ENCODE measurements around the gene REXO5.

REXO5 gene

DNA sequence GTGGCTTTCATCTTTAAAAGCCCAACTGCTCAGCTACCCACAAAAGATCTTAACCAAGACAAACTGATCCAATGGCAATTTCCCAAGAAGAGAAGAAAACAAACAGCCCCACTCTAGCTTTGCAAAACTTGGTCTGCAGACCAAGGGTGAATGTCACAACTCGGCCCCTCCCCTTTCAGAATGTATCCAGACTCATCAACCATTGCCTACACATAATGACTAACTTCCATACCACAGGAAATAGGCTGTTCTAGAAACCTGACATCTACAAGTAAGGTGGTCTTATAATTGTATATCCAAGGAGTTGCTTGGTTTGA lies 77.9 kb downstream of the REXO5 start:
- no peak for TF ChIP-seq CTCF (conservative IDR thresholded peaks at IDR 0.05; ENCODE audit: low read depth, low read length)
- H3K27ac ChIP-seq = no peak overlapping the region
- H3K79me2 ChIP-seq (ENCODE audit: insufficient read depth, low read depth) = no peaks in the 10 kb centered on the region
- H3K4me1 ChIP-seq (ENCODE audit: low read depth, poor library complexity, severe bottlenecking) = no peaks in the 10 kb centered on the region
- H4K20me1 ChIP-seq (ENCODE audit: insufficient read depth) = no peaks in the 10 kb centered on the region
- no peak overlapping the region for H3K4me2 ChIP-seq
- no peak overlapping the region for H3K9ac ChIP-seq
- H3K27me3 ChIP-seq (ENCODE audit: insufficient read depth, low read depth) = no peaks in the 10 kb centered on the region
- no peaks in the 10 kb centered on the region for H3K36me3 ChIP-seq (ENCODE audit: insufficient read depth)
- H3K4me3 ChIP-seq (IDR thresholded peaks at IDR 0.05; ENCODE audit: insufficient read depth, low read depth, low read length) = no peak overlapping the region
- no peak overlapping the region for H2AFZ ChIP-seq (ENCODE audit: low read depth)

GRCh38 chr16:20886320-20886719 lies 80.0 kb downstream of the REXO5 start:
- no peaks in the 10 kb centered on the region for H3K79me2 ChIP-seq (ENCODE audit: insufficient read depth, low read depth)
- no peaks in the 10 kb centered on the region for H4K20me1 ChIP-seq (ENCODE audit: insufficient read depth)

DNA sequence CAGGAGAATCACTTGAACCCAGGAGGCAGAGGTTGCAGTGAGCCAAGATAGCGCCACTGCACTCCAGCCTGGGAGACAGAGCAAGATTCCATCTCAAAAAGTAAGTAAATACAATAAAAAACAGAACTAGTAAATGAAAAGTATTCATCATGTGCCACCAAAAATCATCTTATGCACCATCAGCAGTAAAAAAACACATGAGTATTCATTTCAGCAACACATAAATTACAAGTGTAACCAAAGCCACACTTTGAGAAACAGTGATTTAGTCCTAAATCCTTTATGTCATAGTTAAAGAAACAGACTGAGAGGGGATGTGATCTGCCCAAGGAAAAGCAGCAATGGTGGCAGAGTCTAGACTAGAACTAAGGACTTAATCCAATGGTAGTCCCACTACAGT lies 80.9 kb downstream of the REXO5 start:
- H3K36me3 ChIP-seq (ENCODE audit: insufficient read depth) = no peaks in the 10 kb centered on the region
- no peak overlapping the region for H3K9ac ChIP-seq
- no peak overlapping the region for H3K27ac ChIP-seq
- H3K79me2 ChIP-seq (ENCODE audit: insufficient read depth, low read depth) = no peaks in the 10 kb centered on the region
- H3K27me3 ChIP-seq (ENCODE audit: insufficient read depth, low read depth) = no peaks in the 10 kb centered on the region
- no peak overlapping the region for H3K4me3 ChIP-seq (IDR thresholded peaks at IDR 0.05; ENCODE audit: insufficient read depth, low read depth, low read length)
- no peak for TF ChIP-seq CTCF (conservative IDR thresholded peaks at IDR 0.05; ENCODE audit: low read depth, low read length)
- no peak overlapping the region for H3K4me2 ChIP-seq
- H4K20me1 ChIP-seq (ENCODE audit: insufficient read depth) = no peaks in the 10 kb centered on the region
- H2AFZ ChIP-seq (ENCODE audit: low read depth) = no peak overlapping the region
- no peaks in the 10 kb centered on the region for H3K4me1 ChIP-seq (ENCODE audit: low read depth, poor library complexity, severe bottlenecking)

More at GRCh38 chr16:20886320-20886719, 80.0 kb downstream of the REXO5 start:
- Histone ChIP-seq H3K4me2 (no peak overlapping the region), H3K4me1 (ENCODE audit: low read depth, poor library complexity, severe bottlenecking) (no peaks in the 10 kb centered on the region), H3K27ac (no peak overlapping the region), H3K36me3 (ENCODE audit: insufficient read depth) (no peaks in the 10 kb centered on the region), H3K4me3 (IDR thresholded peaks at IDR 0.05; ENCODE audit: insufficient read depth, low read depth, low read length) (no peak overlapping the region), H3K9ac (no peak overlapping the region), H2AFZ (ENCODE audit: low read depth) (no peak overlapping the region), H3K27me3 (ENCODE audit: insufficient read depth, low read depth) (no peaks in the 10 kb centered on the region)
- no peak for TF ChIP-seq CTCF (conservative IDR thresholded peaks at IDR 0.05; ENCODE audit: low read depth, low read length)

DNA sequence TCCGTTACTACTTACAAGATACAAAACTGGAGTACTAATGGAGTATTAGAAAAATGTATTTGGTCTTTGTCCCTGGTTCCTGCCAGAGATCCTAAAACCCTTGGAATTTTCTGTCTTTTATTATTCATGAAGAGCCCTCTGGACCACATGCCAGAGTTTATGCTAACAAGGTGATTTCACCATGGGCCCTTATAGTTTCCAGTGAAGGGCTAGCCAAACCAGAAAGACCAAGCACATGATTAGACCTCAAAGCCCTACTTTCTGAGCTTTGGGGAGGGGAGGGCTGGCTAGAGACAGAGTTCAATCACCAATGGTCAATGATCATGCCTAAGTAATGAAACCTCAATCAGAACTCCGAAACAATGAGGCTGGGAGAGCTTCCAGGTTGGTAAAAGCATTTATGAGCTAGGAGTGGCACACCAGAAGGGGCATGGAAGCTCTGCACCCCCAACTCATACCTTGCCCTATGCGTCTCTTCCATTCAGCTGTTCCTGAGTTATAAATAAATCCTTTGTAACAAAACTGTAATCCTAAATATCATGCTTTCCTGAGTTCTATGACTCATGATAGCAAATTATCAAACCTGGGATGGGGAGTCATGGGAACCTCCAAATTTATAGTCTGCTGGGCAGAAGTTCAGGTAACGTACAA lies 83.4 kb downstream of the REXO5 start:
- Histone ChIP-seq H3K27me3 (ENCODE audit: insufficient read depth, low read depth) (no peaks in the 10 kb centered on the region), H3K79me2 (ENCODE audit: insufficient read depth, low read depth) (no peaks in the 10 kb centered on the region), H3K27ac (no peak overlapping the region), H3K4me1 (ENCODE audit: low read depth, poor library complexity, severe bottlenecking) (no peaks in the 10 kb centered on the region), H3K9ac (no peak overlapping the region), H4K20me1 (ENCODE audit: insufficient read depth) (no peaks in the 10 kb centered on the region), H3K36me3 (ENCODE audit: insufficient read depth) (no peaks in the 10 kb centered on the region), H3K4me2 (no peak overlapping the region), H3K4me3 (IDR thresholded peaks at IDR 0.05; ENCODE audit: insufficient read depth, low read depth, low read length) (no peak overlapping the region), H2AFZ (ENCODE audit: low read depth) (no peak overlapping the region)
- TF ChIP-seq CTCF (conservative IDR thresholded peaks at IDR 0.05; ENCODE audit: low read depth, low read length) = no peak

All from KMS-11 (cell line).